GM12873 (cell line): Measurements from ENCODE around the gene RHOT2.

ENCODE experiments used
- CTCF ChIP-seq: IDR thresholded peaks from 2 replicates; pipeline ENCODE4 v1.5.1; 2012; ENCODE audit warnings: low read depth, mild to moderate bottlenecking, moderate library complexity, low read length, control low read depth; ENCODE audit not compliant: insufficient read depth; ENCODE audit errors: missing control alignments

The RHOT2 gene

GRCh38 chr16:670485-671352, 2.8 kb downstream of the RHOT2 start:
- no peak for TF ChIP-seq CTCF

- no peak for TF ChIP-seq CTCF
Measured at GRCh38 chr16:671353-672131, 3.6 kb downstream of the RHOT2 start.

GRCh38 chr16:672371-672770, 4.4 kb downstream of the RHOT2 start:
- no peak for TF ChIP-seq CTCF

GRCh38 chr16:672851-673250, 4.9 kb downstream of the RHOT2 start:
- TF ChIP-seq CTCF: no peak

- TF ChIP-seq CTCF: no peak
Measured at GRCh38 chr16:673399-673991, 5.6 kb downstream of the RHOT2 start.

- no peak for TF ChIP-seq CTCF
Measured at GRCh38 chr16:674214-674881, 6.4 kb downstream of the RHOT2 start.
